ENCODE results near the gene ULK2. TPM values are rescaled to one million over a fixed set of nuclear protein-coding genes. Genes with fewer than 3 reads are reported as not detected.
"Not testable (repeated sequence)": the region's sequence is repeated elsewhere in the genome, so short reads cannot be mapped to it uniquely, and the experiment has no call there.

ULK2 gene
- total RNA-seq, 4 donors from 2014 or later = 7.4 to 20.4 (median 14.2) TPM

DNA sequence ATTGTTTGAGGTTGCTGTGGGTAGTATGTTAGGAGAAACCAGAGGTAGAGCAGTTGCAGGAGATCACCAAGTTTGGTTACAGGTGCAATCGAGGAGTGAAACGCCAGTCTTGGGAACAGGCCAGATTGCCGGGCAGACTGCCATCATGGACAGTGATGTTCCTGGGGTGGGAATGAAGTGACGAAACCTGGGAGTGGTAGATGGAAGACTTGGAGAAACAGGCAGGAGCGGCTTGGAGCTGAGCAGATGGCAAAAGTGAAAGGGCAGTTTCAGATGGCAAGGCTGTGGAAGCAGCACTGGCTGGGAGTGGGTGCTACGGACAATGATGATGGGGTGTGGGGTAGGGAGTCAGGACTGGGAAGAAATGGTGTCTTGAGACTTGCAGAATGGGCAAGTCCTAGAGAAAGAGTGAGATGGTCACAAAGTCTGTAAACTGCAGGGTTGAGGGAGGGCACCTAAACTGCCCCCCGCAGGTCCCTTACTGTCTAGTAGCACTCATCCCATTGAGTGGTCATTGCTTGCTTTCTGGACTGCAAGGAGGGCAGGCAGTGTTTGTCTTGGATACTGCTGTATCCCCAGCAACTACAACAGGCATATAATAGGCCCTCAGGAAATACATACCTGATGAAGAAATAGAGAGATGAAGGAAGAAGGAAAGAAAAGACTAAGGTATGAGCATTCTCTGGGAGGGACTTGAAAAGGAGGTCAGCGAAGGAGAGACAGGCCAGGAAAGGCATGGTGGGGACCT, 29.5 kb upstream of the ULK2 start:
- in situ Hi-C loops (cut with MboI; ENCODE audit: low sequenced_read_pairs in 4 of 4) (no loop called here), intact Hi-C loops (cut with DNase I; ENCODE audit: low total_unique reads) (no loop called here)
- DNase-seq (peak in 1 of 2 donors; percentile 46), ATAC-seq (peak in 1 of 2 donors; percentile 62)
- no peaks in the 10 kb centered on the region for H3K4me1 ChIP-seq
- H3K4me3 ChIP-seq = no peak overlapping the region
- TF ChIP-seq, protein P1, sequence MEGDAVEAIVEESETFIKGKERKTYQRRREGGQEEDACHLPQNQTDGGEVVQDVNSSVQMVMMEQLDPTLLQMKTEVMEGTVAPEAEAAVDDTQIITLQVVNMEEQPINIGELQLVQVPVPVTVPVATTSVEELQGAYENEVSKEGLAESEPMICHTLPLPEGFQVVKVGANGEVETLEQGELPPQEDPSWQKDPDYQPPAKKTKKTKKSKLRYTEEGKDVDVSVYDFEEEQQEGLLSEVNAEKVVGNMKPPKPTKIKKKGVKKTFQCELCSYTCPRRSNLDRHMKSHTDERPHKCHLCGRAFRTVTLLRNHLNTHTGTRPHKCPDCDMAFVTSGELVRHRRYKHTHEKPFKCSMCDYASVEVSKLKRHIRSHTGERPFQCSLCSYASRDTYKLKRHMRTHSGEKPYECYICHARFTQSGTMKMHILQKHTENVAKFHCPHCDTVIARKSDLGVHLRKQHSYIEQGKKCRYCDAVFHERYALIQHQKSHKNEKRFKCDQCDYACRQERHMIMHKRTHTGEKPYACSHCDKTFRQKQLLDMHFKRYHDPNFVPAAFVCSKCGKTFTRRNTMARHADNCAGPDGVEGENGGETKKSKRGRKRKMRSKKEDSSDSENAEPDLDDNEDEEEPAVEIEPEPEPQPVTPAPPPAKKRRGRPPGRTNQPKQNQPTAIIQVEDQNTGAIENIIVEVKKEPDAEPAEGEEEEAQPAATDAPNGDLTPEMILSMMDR (IDR thresholded peaks at IDR 0.05 in 4 of 5, conservative IDR thresholded peaks at IDR 0.05 in 1 of 5) = no peak
- no peak for TF ChIP-seq POLR2A (IDR thresholded peaks at IDR 0.05)
- H3K27me3 ChIP-seq = no peaks in the 10 kb centered on the region
- H3K27ac ChIP-seq = no peak overlapping the region
- H3K36me3 ChIP-seq = peaks cover 0 to 7% of the 10 kb centered on the region in 2 donors
- no peaks in the 10 kb centered on the region for H3K9me3 ChIP-seq

GRCh38 chr17:19896679-19897078, 28.9 kb upstream of the ULK2 start:
- Histone ChIP-seq H3K9me3 (no peaks in the 10 kb centered on the region), H3K36me3 (peaks cover 0 to 7% of the 10 kb centered on the region in 2 donors), H3K4me1 (no peaks in the 10 kb centered on the region), H3K27me3 (no peaks in the 10 kb centered on the region), H3K4me3 (no peak overlapping the region), H3K27ac (no peak overlapping the region)
- intact Hi-C loops (cut with DNase I; ENCODE audit: low total_unique reads) (no loop called here), in situ Hi-C loops (cut with MboI; ENCODE audit: low sequenced_read_pairs in 4 of 4) (no loop called here)
- TF ChIP-seq POLR2A (IDR thresholded peaks at IDR 0.05) = no peak
- TF ChIP-seq, protein P1 (IDR thresholded peaks at IDR 0.05 in 4 of 5, conservative IDR thresholded peaks at IDR 0.05 in 1 of 5) = no peak
- ATAC-seq = no peak
- DNase-seq = no peak

DNA sequence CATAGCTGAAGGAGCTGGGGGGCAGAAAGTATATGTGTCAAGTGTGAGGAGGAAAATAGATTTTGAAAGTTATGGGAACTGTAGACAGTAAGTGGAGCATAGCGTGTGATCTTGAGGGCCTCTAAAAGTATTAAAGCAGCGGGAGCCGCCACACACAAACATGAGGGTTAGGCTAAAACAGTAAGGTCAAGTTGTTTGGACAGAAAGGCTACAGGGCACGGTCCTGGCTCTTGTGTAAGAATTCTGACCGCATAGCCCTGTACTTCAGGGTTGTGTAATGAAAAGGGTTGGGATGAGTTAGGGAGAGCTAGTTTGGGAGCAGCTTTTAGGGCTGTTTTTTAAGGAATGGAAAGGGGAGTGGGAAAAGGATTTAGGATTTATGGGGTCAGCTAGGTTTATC, 22.8 kb upstream of the ULK2 start:
- H3K36me3 ChIP-seq; H3K27me3 ChIP-seq; in situ Hi-C loops (cut with MboI; ENCODE audit: low sequenced_read_pairs in 4 of 4); H3K9me3 ChIP-seq; ATAC-seq; intact Hi-C loops (cut with DNase I; ENCODE audit: low total_unique reads); H3K4me1 ChIP-seq; H3K4me3 ChIP-seq; DNase-seq; H3K27ac ChIP-seq: not testable (repeated sequence)

GRCh38 chr17:19890001-19890400, 22.3 kb upstream of the ULK2 start:
- H3K4me1 ChIP-seq; intact Hi-C loops (cut with DNase I; ENCODE audit: low total_unique reads); ATAC-seq; H3K36me3 ChIP-seq; in situ Hi-C loops (cut with MboI; ENCODE audit: low sequenced_read_pairs in 4 of 4); H3K27ac ChIP-seq; H3K4me3 ChIP-seq; H3K27me3 ChIP-seq; H3K9me3 ChIP-seq; DNase-seq: not testable (repeated sequence)

DNA sequence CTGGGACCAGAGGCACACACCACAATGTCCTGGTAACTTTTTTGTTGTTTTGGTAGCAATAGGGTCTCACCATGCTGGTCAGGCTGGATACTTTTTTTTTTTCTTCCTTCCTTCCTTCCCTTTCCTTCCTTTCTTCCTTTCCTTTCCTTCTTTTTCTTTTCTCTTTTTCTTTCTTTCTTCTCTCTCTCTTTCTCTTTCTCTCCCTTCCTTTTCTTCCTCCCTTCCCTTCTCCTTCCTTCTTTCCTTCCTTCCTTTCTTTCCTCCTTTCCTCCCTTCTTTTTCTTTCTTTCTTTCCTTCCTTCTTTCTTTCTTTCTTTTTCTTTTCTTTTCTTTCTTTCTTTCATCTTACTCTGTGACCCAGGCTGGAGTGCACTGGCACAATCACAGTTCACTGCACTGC, 18.4 kb upstream of the ULK2 start:
- DNase-seq (no peak), ATAC-seq (no peak)
- no peak overlapping the region for H3K4me3 ChIP-seq
- in situ Hi-C loops (cut with MboI; ENCODE audit: low sequenced_read_pairs in 4 of 4) = no loop called here
- H3K27ac ChIP-seq = no peak overlapping the region
- TF ChIP-seq, protein P1 (IDR thresholded peaks at IDR 0.05 in 4 of 5, conservative IDR thresholded peaks at IDR 0.05 in 1 of 5) = no peak
- no peak for TF ChIP-seq POLR2A (IDR thresholded peaks at IDR 0.05)
- intact Hi-C loops (cut with DNase I; ENCODE audit: low total_unique reads) = no loop called here
- no peaks in the 10 kb centered on the region for H3K27me3 ChIP-seq
- no peaks in the 10 kb centered on the region for H3K36me3 ChIP-seq
- H3K9me3 ChIP-seq = no peaks in the 10 kb centered on the region
- H3K4me1 ChIP-seq = no peaks in the 10 kb centered on the region
